Common myeloid progenitor, CD34-positive (primary cell): Measurements from ENCODE around the gene CDR2L.
A peak's percentile ranks its signal among the peaks of the same experiment; 100 is the strongest.

ENCODE experiments used
- CTCF ChIA-PET: fragments of 350-600 bp; sonication (Branson Sonifier 250); formaldehyde crosslinking; loops from one replicate; lab custom pipeline; 2021; ENCODE audit warnings: antibody characterized with exemption; lab: Charles Lee
- POLR2A ChIA-PET: fragments of 350-600 bp; sonication (Branson Sonifier 250); formaldehyde crosslinking; loops from one replicate; lab custom pipeline; 2021; ENCODE audit warnings: antibody characterized with exemption; lab: Charles Lee
- DNase-seq, 3 donors: peaks; one replicate each; pipeline versions ENCODE4 v3.0.0 to v3.0.0-alpha.2; 2013
- H3K27ac ChIP-seq, 2 experiments: 1 replicate in 1 of 2; 2 replicates in 1 of 2; pipeline ENCODE4 v1.7.0; 2013; ENCODE audit warnings: inconsistent platforms in 2 of 2, low read length in 2 of 2, mild to moderate bottlenecking in 2 of 2, low read depth in 1 of 2, moderate library complexity in 1 of 2; ENCODE audit not compliant: severe bottlenecking in 2 of 2, insufficient read depth in 1 of 2, poor library complexity in 1 of 2
- H3K27me3 ChIP-seq, 5 experiments: replicated peaks in 2 of 5; 1 replicate in 3 of 5; 2 replicates in 2 of 5; pipeline versions ENCODE4 v1.6.1 to v1.7.0; 2013; ENCODE audit warnings: low read length in 4 of 5, mild to moderate bottlenecking in 2 of 5, moderate library complexity in 2 of 5, inconsistent platforms in 1 of 5; ENCODE audit not compliant: insufficient read depth in 5 of 5, control insufficient read depth in 4 of 5
- H3K36me3 ChIP-seq, 4 experiments: 1 replicate in 2 of 4; 2 replicates in 2 of 4; pipeline versions ENCODE4 v1.6.1 to v1.7.0; 2013; ENCODE audit warnings: low read length in 3 of 4, control low read depth in 1 of 4, mild to moderate bottlenecking in 1 of 4; ENCODE audit not compliant: control insufficient read depth in 4 of 4, insufficient read depth in 4 of 4
- H3K4me1 ChIP-seq, 4 experiments: 1 replicate in 3 of 4; 2 replicates in 1 of 4; pipeline versions ENCODE4 v1.6.1 to v1.7.1; 2013; ENCODE audit warnings: low read length in 3 of 4, mild to moderate bottlenecking in 3 of 4, control low read depth in 1 of 4, inconsistent platforms in 1 of 4, moderate library complexity in 1 of 4; ENCODE audit not compliant: control insufficient read depth in 4 of 4, insufficient read depth in 4 of 4; ENCODE audit errors: control extremely low read depth in 1 of 4
- H3K4me3 ChIP-seq, 7 experiments: 1 replicate in 4 of 7; 2 replicates in 3 of 7; pipeline versions ENCODE4 v1.5.1 to v1.7.0; 2013; ENCODE audit warnings: mild to moderate bottlenecking in 7 of 7, low read length in 6 of 7, moderate library complexity in 6 of 7, inconsistent platforms in 2 of 7, low read depth in 2 of 7, control low read depth in 1 of 7; ENCODE audit not compliant: insufficient read depth in 4 of 7, control insufficient read depth in 1 of 7; ENCODE audit errors: extremely low read depth in 1 of 7
- H3K9me3 ChIP-seq, 5 experiments: 1 replicate in 4 of 5; 2 replicates in 1 of 5; pipeline versions ENCODE4 v1.6.1 to v1.7.1; 2013; ENCODE audit warnings: low read length in 4 of 5, mild to moderate bottlenecking in 2 of 5, inconsistent platforms in 1 of 5, low read depth in 1 of 5, moderate library complexity in 1 of 5; ENCODE audit not compliant: control insufficient read depth in 4 of 5, insufficient read depth in 2 of 5; ENCODE audit errors: control extremely low read depth in 1 of 5
- WGBS: methylation state at CpG from one replicate; pipeline ENCODE4 v1.1.5; 2013; ENCODE audit not compliant: insufficient coverage; 5-methylcytosine and 5-hydroxymethylcytosine counted together

The CDR2L gene

GRCh38 chr17:74999523-74999922 is 12.1 kb downstream of the CDR2L start:
- peaks cover 2 to 16% (median 3%) of the 10 kb centered on the region in 4 experiments for H3K4me1 ChIP-seq
- ChIA-PET POLR2A (no interaction called here), CTCF (interaction anchor here (0.7 to 3.8 kb wide), 6 partner anchors 8 to 40 kb away, joined by 3 to 26 read pairs (median 6); partner anchors contain the start of genes CDR2L and MRPL58)
- no peak overlapping the region for H3K27ac ChIP-seq
- H3K9me3 ChIP-seq, result no peaks in the 10 kb centered on the region
- 90% methylated on average over 4 of the region's 4 CpGs for WGBS
- H3K36me3 ChIP-seq, result no peaks in the 10 kb centered on the region
- no peak overlapping the region for H3K4me3 ChIP-seq
- DNase-seq, result no peak
- peaks cover 0 to 3% (median 0%) of the 10 kb centered on the region in 5 experiments for H3K27me3 ChIP-seq

- no peak overlapping the region for H3K27ac ChIP-seq
- peaks cover 2 to 16% (median 3%) of the 10 kb centered on the region in 4 experiments for H3K4me1 ChIP-seq
- no peaks in the 10 kb centered on the region for H3K9me3 ChIP-seq
- no peaks in the 10 kb centered on the region for H3K36me3 ChIP-seq
- H3K4me3 ChIP-seq, result no peak overlapping the region
- ChIA-PET CTCF (interaction anchor here (1.1 to 3.8 kb wide), 5 partner anchors 9 to 41 kb away, joined by 3 to 26 read pairs (median 6); partner anchors contain the start of genes CDR2L and MRPL58), POLR2A (no interaction called here)
- WGBS, result 100% methylated on average over 12 of the region's 15 CpGs
- no peaks in the 10 kb centered on the region for H3K27me3 ChIP-seq
- DNase-seq, result peak in 2 of 3 donors; percentile 57
These were observed 14.7 kb downstream of the CDR2L start for GRCh38 chr17:75001915-75002843.

GRCh38 chr17:75003070-75003956 is 15.9 kb downstream of the CDR2L start:
- WGBS, result 95% methylated on average over 71 of the region's 76 CpGs
- Histone ChIP-seq H3K4me3 (no peak overlapping the region), H3K27ac (no peak overlapping the region), H3K36me3 (no peaks in the 10 kb centered on the region), H3K4me1 (peaks cover 2 to 16% (median 3%) of the 10 kb centered on the region in 4 experiments), H3K27me3 (no peaks in the 10 kb centered on the region), H3K9me3 (no peaks in the 10 kb centered on the region)
- POLR2A ChIA-PET, result interaction anchor here (0.7 kb wide), 1 partner anchor 33 kb away, joined by 3 read pairs; no protein-coding TSS in a partner anchor
- CTCF ChIA-PET, result interaction anchor here (0.9 to 13.0 kb wide), 4 partner anchors 10 to 42 kb away, joined by 3 to 154 read pairs (median 5); no protein-coding TSS in a partner anchor
- no peak for DNase-seq

- Histone ChIP-seq H3K4me1 (peaks cover 2 to 16% (median 3%) of the 10 kb centered on the region in 4 experiments), H3K9me3 (no peaks in the 10 kb centered on the region), H3K36me3 (no peaks in the 10 kb centered on the region), H3K27ac (no peak overlapping the region), H3K27me3 (no peaks in the 10 kb centered on the region), H3K4me3 (no peak overlapping the region)
- no peak for DNase-seq
- CTCF ChIA-PET, result interaction anchor here (0.9 to 13.0 kb wide), 5 partner anchors 9 to 42 kb away, joined by 3 to 154 read pairs (median 4); no protein-coding TSS in a partner anchor
- POLR2A ChIA-PET, result interaction anchor here (0.7 kb wide), 1 partner anchor 32 kb away, joined by 3 read pairs; no protein-coding TSS in a partner anchor
- 95% methylated on average over 19 of the region's 19 CpGs for WGBS
These were observed 16.5 kb downstream of the CDR2L start for GRCh38 chr17:75003957-75004355.

GRCh38 chr17:75004371-75004770 is 16.9 kb downstream of the CDR2L start:
- H3K36me3 ChIP-seq, result no peaks in the 10 kb centered on the region

GRCh38 chr17:75005291-75005690 is 17.9 kb downstream of the CDR2L start:
- no peaks in the 10 kb centered on the region for H3K9me3 ChIP-seq
- peaks cover 2 to 16% (median 3%) of the 10 kb centered on the region in 4 experiments for H3K4me1 ChIP-seq
- no peaks in the 10 kb centered on the region for H3K27me3 ChIP-seq
- no peaks in the 10 kb centered on the region for H3K36me3 ChIP-seq
- no peak overlapping the region for H3K27ac ChIP-seq
- WGBS, result 98% methylated on average over 8 of the region's 8 CpGs
- CTCF ChIA-PET, result interaction anchor here (1.2 to 13.0 kb wide), 6 partner anchors 8 to 49 kb away, joined by 3 to 154 read pairs (median 4); no protein-coding TSS in a partner anchor
- POLR2A ChIA-PET, result no interaction called here
- no peak overlapping the region for H3K4me3 ChIP-seq
- no peak for DNase-seq

More at GRCh38 chr17:75004371-75004770, 16.9 kb downstream of the CDR2L start:
- no peaks in the 10 kb centered on the region for H3K27me3 ChIP-seq
- POLR2A ChIA-PET, result interaction anchor here (0.7 kb wide), 1 partner anchor 32 kb away, joined by 3 read pairs; no protein-coding TSS in a partner anchor
- 100% methylated on average over 2 of the region's 3 CpGs for WGBS
- H3K9me3 ChIP-seq, result no peaks in the 10 kb centered on the region
- no peak overlapping the region for H3K27ac ChIP-seq
- H3K4me3 ChIP-seq, result no peak overlapping the region
- H3K4me1 ChIP-seq, result peaks cover 2 to 16% (median 3%) of the 10 kb centered on the region in 4 experiments
- DNase-seq, result no peak
- CTCF ChIA-PET, result interaction anchor here (0.9 to 13.0 kb wide), 5 partner anchors 9 to 48 kb away, joined by 3 to 154 read pairs (median 4); no protein-coding TSS in a partner anchor
